Keratinocyte (primary cell): ENCODE data around the gene UBFD1. TPM values are rescaled to one million over a fixed set of nuclear protein-coding genes. Genes with fewer than 3 reads are reported as not detected.

Source experiments
- DNase-seq: peaks from one replicate; pipeline ENCODE4 v3.0.0-alpha.2; 2011; ENCODE audit warnings: low read depth, missing footprints, low spot score
- FAIRE-seq: peaks from 2 replicates; lab custom pipeline; 2011; peaks lifted over from hg19 to GRCh38; lab: Jason Lieb, UNC
- H2AFZ ChIP-seq: 2 replicates; pipeline ENCODE4 v1.6.0; 2012; ENCODE audit warnings: low read length, control low read depth, inconsistent platforms; ENCODE audit not compliant: control insufficient read depth
- H3K27ac ChIP-seq: 2 replicates; pipeline ENCODE4 v1.5.1; 2011; ENCODE audit warnings: low read length; ENCODE audit not compliant: control insufficient read depth, insufficient read depth
- H3K27me3 ChIP-seq: 3 replicates; pipeline ENCODE4 v1.6.0; 2011; ENCODE audit warnings: low read length; ENCODE audit not compliant: control insufficient read depth, insufficient read depth; ENCODE audit errors: extremely low read depth
- H3K36me3 ChIP-seq, 2 experiments: 2 replicates in 1 of 2; 3 replicates in 1 of 2; pipeline ENCODE4 v1.5.1; 2011; ENCODE audit warnings: low read length in 2 of 2, mild to moderate bottlenecking in 1 of 2; ENCODE audit not compliant: control insufficient read depth in 2 of 2, insufficient read depth in 2 of 2; ENCODE audit errors: extremely low read depth in 1 of 2
- H3K4me1 ChIP-seq: 3 replicates; pipeline ENCODE4 v1.5.1; 2011; ENCODE audit warnings: low read length; ENCODE audit not compliant: control insufficient read depth, insufficient read depth; ENCODE audit errors: extremely low read depth
- H3K4me2 ChIP-seq: 3 replicates; pipeline ENCODE4 v1.6.0; 2011; ENCODE audit warnings: low read depth, low read length; ENCODE audit not compliant: control insufficient read depth, insufficient read depth; ENCODE audit errors: extremely low read depth
- H3K4me3 ChIP-seq, 3 experiments: fragments of 200-600 bp in 1 of 3; sonication (generic) in 1 of 3; 2 replicates in 2 of 3; 3 replicates in 1 of 3; pipeline ENCODE4 v1.5.1; 2011 to 2016; ENCODE audit warnings: low read length in 3 of 3, mild to moderate bottlenecking in 3 of 3, control low read depth in 2 of 3, inconsistent platforms in 1 of 3, low read depth in 1 of 3, mixed read lengths in 1 of 3, mixed run types in 1 of 3, moderate library complexity in 1 of 3; ENCODE audit not compliant: control insufficient read depth in 2 of 3, insufficient read depth in 2 of 3; ENCODE audit errors: extremely low read depth in 1 of 3
- H3K79me2 ChIP-seq: 2 replicates; pipeline ENCODE4 v1.6.0; 2012; ENCODE audit warnings: low read length; ENCODE audit not compliant: control insufficient read depth, insufficient read depth
- H3K9ac ChIP-seq: 3 replicates; pipeline ENCODE4 v1.6.0; 2011; ENCODE audit warnings: low read length; ENCODE audit not compliant: control insufficient read depth, insufficient read depth; ENCODE audit errors: extremely low read depth
- H3K9me1 ChIP-seq: 3 replicates; pipeline ENCODE4 v1.6.0; 2011; ENCODE audit warnings: low read length; ENCODE audit not compliant: control insufficient read depth, insufficient read depth; ENCODE audit errors: extremely low read depth
- H3K9me3 ChIP-seq: 2 replicates; pipeline ENCODE4 v1.5.1; 2012; ENCODE audit warnings: low read depth, low read length; ENCODE audit not compliant: control insufficient read depth
- H4K20me1 ChIP-seq: 3 replicates; pipeline ENCODE4 v1.6.0; 2011; ENCODE audit warnings: low read length; ENCODE audit not compliant: control insufficient read depth, insufficient read depth; ENCODE audit errors: extremely low read depth
- CTCF ChIP-seq, 3 experiments: IDR thresholded peaks in 1 of 3; conservative IDR thresholded peaks in 1 of 3; optimal IDR thresholded peaks in 1 of 3; 2 replicates in 2 of 3; 3 replicates in 1 of 3; pipeline versions ENCODE3 to v1.5.1; 2011; ENCODE audit warnings: low read length in 3 of 3, mild to moderate bottlenecking in 3 of 3, moderate library complexity in 2 of 3, control low read depth in 1 of 3, inconsistent platforms in 1 of 3; ENCODE audit not compliant: insufficient read depth in 2 of 3; ENCODE audit errors: extremely low read depth in 1 of 3
- EZH2 ChIP-seq: IDR thresholded peaks from one replicate; pipeline ENCODE4 v1.6.1; 2012; ENCODE audit warnings: inconsistent platforms, mild to moderate bottlenecking, low read length, moderate library complexity
- dilution Hi-C: fragments of 300-500 bp; cut with MboI; formaldehyde crosslinking; loops from one replicate; pipeline ENCODE4 v1.7.0; 2020; ENCODE audit warnings: low sequenced_read_pairs; ENCODE audit not compliant: extremely low pct_ligation_motif_present
- polyA plus RNA-seq, 5 experiments: library from polyadenylated mRNA; depleted of rRNA in 3 of 5; stranded (reverse) in 3 of 5; stranded (forward) in 1 of 5; unstranded in 1 of 5; fragments of >200 nt; gene quantifications; 1 replicate in 1 of 5; 2 replicates in 3 of 5; 3 replicates in 1 of 5; pipeline versions ENCODE4 v1.2.1 to v1.2.3, GENCODE V29; 2011 to 2012; ENCODE audit warnings: missing spikeins in 2 of 5, low read depth in 1 of 5, low replicate concordance in 1 of 5

UBFD1 gene
- polyA plus RNA-seq, 1 donor (not counting 4 experiments of a cell fraction or from before 2014, with no cell fraction given) = 36.3 TPM

DNA sequence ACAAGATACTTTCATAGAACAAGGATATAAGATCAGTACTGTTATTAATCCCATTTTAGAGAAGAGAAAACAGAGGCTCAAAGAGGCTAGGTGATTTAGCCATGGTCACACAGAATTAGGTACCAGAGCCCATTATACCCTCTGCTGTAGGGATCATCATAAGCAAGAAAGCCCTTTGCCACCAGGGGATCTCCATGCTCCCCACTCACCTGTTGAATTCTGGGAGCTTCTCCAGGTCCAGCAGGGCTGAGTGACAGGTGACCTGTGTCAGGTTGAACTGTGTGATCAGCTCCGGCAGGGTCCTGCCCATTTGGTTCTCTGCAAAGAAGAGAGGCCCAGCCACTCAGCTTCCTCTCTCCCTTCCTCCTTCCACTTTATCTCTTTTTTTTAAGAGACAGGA, 25.1 kb upstream of the UBFD1 start:
- Histone ChIP-seq H3K9me3 (no peaks in the 10 kb centered on the region), H3K36me3 (peaks cover 26 to 29% of the 10 kb centered on the region in 2 experiments), H3K9me1 (no peaks in the 10 kb centered on the region), H2AFZ (no peak overlapping the region), H3K27me3 (no peaks in the 10 kb centered on the region), H3K79me2 (no peaks in the 10 kb centered on the region), H3K4me2 (no peak overlapping the region), H3K27ac (no peak overlapping the region), H3K9ac (no peak overlapping the region), H3K4me1 (peaks cover 11% of the 10 kb centered on the region), H3K4me3 (no peak overlapping the region), H4K20me1 (no peaks in the 10 kb centered on the region)
- dilution Hi-C loops = no loop called here
- DNase-seq = no peak
- TF ChIP-seq CTCF (optimal IDR thresholded peaks at IDR 0.05 in 1 of 3, IDR thresholded peaks at IDR 0.05 in 1 of 3, conservative IDR thresholded peaks at IDR 0.05 in 1 of 3; ENCODE audit: extremely low read depth in 1 of 3, insufficient read depth in 2 of 3, low read length in 3 of 3) (no peak), EZH2 (no peak)
- no peak for FAIRE-seq

DNA sequence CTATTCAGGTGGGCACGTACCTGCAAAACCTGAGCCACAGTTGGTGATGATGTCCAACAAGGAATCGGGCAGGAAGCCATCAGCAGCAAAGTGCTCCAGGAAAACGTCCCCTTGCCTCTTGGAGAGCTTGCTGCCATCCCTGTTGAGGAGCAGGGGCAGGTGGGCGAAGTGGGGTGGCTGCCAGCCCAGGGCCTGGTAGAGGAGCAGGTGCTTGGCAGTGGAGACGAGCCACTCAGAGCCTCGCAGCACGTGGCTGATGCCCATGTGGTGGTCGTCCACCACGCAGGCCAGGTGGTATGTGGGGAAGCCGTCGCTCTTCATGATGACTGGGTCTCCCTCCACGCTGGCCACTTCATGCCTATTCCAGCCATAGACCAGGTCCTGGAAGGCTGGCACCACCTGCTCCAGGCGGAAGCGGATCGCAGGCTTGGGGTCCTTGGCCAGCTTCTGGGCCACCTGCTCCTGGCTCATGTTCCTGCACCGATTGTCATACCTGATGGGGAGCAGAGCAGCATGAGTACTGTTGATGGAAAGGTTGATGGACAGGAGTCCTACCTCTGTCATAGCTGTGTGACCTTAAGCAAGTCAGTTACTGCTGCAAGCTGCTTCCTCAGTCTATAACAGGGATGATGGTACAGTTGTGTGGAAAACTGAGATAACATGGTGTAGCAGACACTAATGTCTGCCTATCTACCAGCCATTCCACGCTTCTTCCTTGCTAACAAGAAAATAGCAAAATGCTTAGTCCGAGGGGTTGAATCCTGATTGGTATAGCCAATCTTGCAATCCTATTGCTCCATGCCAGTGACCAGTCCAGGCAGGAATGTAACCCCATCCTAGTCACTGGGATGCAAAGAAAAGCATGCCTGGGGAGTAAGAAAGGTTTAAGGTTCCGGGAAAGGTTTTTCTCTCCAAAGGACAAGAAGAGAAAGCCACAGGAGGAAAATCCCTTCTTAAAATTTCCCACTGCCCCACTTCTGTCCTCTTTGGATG, 22.4 kb upstream of the UBFD1 start:
- Histone ChIP-seq H3K9me3 (no peaks in the 10 kb centered on the region), H2AFZ (no peak overlapping the region), H3K4me3 (no peak overlapping the region), H3K27ac (no peak overlapping the region), H4K20me1 (no peaks in the 10 kb centered on the region), H3K36me3 (peaks cover 16 to 24% of the 10 kb centered on the region in 2 experiments), H3K9me1 (no peaks in the 10 kb centered on the region), H3K79me2 (no peaks in the 10 kb centered on the region), H3K9ac (no peak overlapping the region), H3K27me3 (no peaks in the 10 kb centered on the region), H3K4me2 (no peak overlapping the region), H3K4me1 (peaks cover 25% of the 10 kb centered on the region)
- FAIRE-seq (no peak), DNase-seq (no peak)
- TF ChIP-seq CTCF (optimal IDR thresholded peaks at IDR 0.05 in 1 of 3, IDR thresholded peaks at IDR 0.05 in 1 of 3, conservative IDR thresholded peaks at IDR 0.05 in 1 of 3; ENCODE audit: extremely low read depth in 1 of 3, insufficient read depth in 2 of 3, low read length in 3 of 3) = no peak
- dilution Hi-C loops = no loop called here
